ENCODE data around the gene EML6. TPM values are rescaled to one million over a fixed set of nuclear protein-coding genes. Genes with fewer than 3 reads are reported as not detected.

Gene EML6
- total RNA-seq, 4 donors from 2014 or later, result 0.51 to 1.1 (median 0.61) TPM

DNA sequence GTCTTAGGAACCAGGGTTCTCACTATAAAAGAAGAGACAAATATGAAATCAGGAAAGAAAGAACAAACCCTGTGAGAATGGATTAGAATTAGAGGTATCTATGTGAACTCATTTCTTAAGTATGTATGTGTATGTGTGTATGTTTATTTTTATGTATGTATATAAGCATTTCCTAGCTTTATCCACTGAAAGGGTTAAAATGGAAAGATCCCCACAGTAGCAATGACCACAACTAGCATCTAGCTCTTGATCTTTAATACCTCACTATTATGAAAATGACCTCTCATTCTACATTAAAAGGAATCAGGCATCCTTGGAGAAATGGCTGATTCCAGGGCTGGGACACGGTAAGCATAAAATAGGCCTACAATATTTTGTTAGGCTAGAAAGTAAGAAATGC lies 295.2 kb downstream of the EML6 start:
- TF ChIP-seq CTCF (IDR thresholded peaks at IDR 0.05; ENCODE audit: low read depth), result no peak

- TF ChIP-seq CTCF (IDR thresholded peaks at IDR 0.05; ENCODE audit: low read depth), result no peak
These were observed 296.2 kb downstream of the EML6 start for GRCh38 chr2:55019526-55020258.

Small RNA genes lying within 50 kb of the gene (small RNA-seq; reads per million reads assigned to genes)
- not detected for gene RNU6-433P
- not detected for gene RNU7-81P
